SK-N-MC (cell line): ENCODE measurements around the gene ANKS1B.

Experiments
- DNase-seq: peaks from one replicate; pipeline ENCODE4 v3.0.0-alpha.2; 2011; ENCODE audit warnings: low read depth, low spot score
- H3K27ac ChIP-seq: fragments of 200-600 bp; sonication (generic); 2 replicates; pipeline ENCODE4 v1.5.1; 2016; ENCODE audit warnings: mixed run types
- H3K36me3 ChIP-seq: fragments of 200-600 bp; sonication (generic); 2 replicates; pipeline ENCODE4 v1.6.1; 2017; ENCODE audit warnings: antibody characterized with exemption, low read length, mixed read lengths; ENCODE audit not compliant: insufficient read depth
- H3K4me3 ChIP-seq: fragments of 200-600 bp; sonication (generic); 2 replicates; pipeline ENCODE4 v1.5.1; 2016
- H3K9ac ChIP-seq: fragments of 200-600 bp; sonication (generic); 2 replicates; pipeline ENCODE4 v1.8.0; 2017; ENCODE audit warnings: mixed run types, mixed read lengths; ENCODE audit not compliant: insufficient read length
- H3K9me3 ChIP-seq: fragments of 200-600 bp; sonication (generic); 2 replicates; pipeline ENCODE4 v1.6.1; 2017; ENCODE audit warnings: low read depth, mild to moderate bottlenecking, antibody characterized with exemption, low read length, moderate library complexity, mixed read lengths
- EZH2 ChIP-seq: fragments of 200-600 bp; sonication (generic); IDR thresholded peaks from one replicate; pipeline ENCODE4 v1.6.1; 2017; ENCODE audit warnings: antibody characterized with exemption
- FOXP2 ChIP-seq: optimal IDR thresholded peaks from 2 replicates; pipeline ENCODE3; 2011; ENCODE audit warnings: mild to moderate bottlenecking, moderate library complexity; ENCODE audit not compliant: insufficient read depth; ENCODE audit errors: extremely low read length, control extremely low read depth
- POLR2AphosphoS5 ChIP-seq: IDR thresholded peaks from 2 replicates; pipeline ENCODE4 v1.6.1; 2012; ENCODE audit warnings: mild to moderate bottlenecking, low read depth, low read length, borderline replicate concordance

Gene ANKS1B

GRCh38 chr12:99027055-99027393 is 957.7 kb downstream of the ANKS1B start:
- H3K9ac ChIP-seq: no peak overlapping the region
- no peak for DNase-seq

GRCh38 chr12:99026332-99027054 is 958.2 kb downstream of the ANKS1B start:
- Histone ChIP-seq H3K9me3 (no peaks in the 10 kb centered on the region), H3K4me3 (no peak overlapping the region), H3K36me3 (no peaks in the 10 kb centered on the region), H3K9ac (no peak overlapping the region), H3K27ac (no peak overlapping the region)
- TF ChIP-seq FOXP2 (no peak), EZH2 (no peak), POLR2AphosphoS5 (no peak)
- DNase-seq: no peak

More at GRCh38 chr12:99027055-99027393, 957.7 kb downstream of the ANKS1B start:
- no peak for TF ChIP-seq POLR2AphosphoS5
- TF ChIP-seq EZH2: no peak
- no peak for TF ChIP-seq FOXP2
- no peak overlapping the region for H3K4me3 ChIP-seq
- no peak overlapping the region for H3K27ac ChIP-seq
- H3K36me3 ChIP-seq: no peaks in the 10 kb centered on the region
- no peaks in the 10 kb centered on the region for H3K9me3 ChIP-seq

GRCh38 chr12:99024870-99025269 is 959.9 kb downstream of the ANKS1B start:
- H3K36me3 ChIP-seq: no peaks in the 10 kb centered on the region
- H3K9ac ChIP-seq: no peak overlapping the region
- no peak overlapping the region for H3K27ac ChIP-seq
- TF ChIP-seq POLR2AphosphoS5 (no peak), EZH2 (no peak), FOXP2 (no peak)
- H3K4me3 ChIP-seq: no peak overlapping the region
- H3K9me3 ChIP-seq: no peaks in the 10 kb centered on the region
- no peak for DNase-seq

- Histone ChIP-seq H3K9ac (no peak overlapping the region), H3K27ac (no peak overlapping the region), H3K36me3 (no peaks in the 10 kb centered on the region), H3K9me3 (no peaks in the 10 kb centered on the region), H3K4me3 (no peak overlapping the region)
- TF ChIP-seq EZH2 (no peak), POLR2AphosphoS5 (no peak), FOXP2 (no peak)
- no peak for DNase-seq
Observed at GRCh38 chr12:99024191-99024590, 960.5 kb downstream of the ANKS1B start.

DNA sequence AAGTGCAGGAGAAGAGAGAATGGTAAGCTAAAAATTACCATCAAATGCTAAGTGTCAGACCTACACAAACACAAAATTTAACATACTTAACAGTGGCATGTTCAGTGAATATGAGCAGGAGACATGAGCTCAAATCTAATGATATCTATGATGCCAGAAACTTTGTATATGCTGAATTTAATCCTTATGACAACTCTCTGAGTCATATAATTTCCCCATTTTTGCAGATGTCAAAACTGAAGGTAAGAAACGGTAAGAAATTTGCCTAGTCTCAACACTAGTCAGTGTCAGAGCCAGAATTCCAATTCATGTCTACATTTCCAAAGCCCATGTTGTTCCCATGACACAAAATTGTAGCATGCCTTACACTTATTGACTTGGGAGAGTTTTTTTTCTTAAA is 963.9 kb downstream of the ANKS1B start:
- H3K9me3 ChIP-seq: no peaks in the 10 kb centered on the region
- H3K27ac ChIP-seq: no peak overlapping the region
- TF ChIP-seq POLR2AphosphoS5 (no peak), FOXP2 (no peak), EZH2 (no peak)
- no peak for DNase-seq
- no peak overlapping the region for H3K4me3 ChIP-seq
- H3K36me3 ChIP-seq: no peaks in the 10 kb centered on the region
- no peak overlapping the region for H3K9ac ChIP-seq

DNA sequence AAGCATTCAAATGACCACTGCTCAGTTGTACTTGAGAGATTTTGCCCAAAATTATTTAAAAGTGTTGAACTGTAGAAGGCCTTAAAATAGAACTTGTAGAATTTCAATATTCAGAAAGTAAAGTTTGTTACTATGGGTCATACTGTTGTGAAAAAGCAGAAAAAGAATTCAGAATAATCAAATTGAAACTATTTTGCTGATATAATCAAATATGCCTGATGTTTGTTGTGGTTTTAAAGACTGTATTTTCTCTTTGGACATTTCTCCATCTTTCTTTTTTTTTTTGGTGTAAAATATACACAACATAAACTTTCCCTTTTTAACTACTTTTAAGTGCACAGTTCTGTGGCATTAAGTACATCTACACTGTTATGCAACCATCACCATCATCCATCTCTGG is 964.9 kb downstream of the ANKS1B start:
- no peak for DNase-seq
- TF ChIP-seq EZH2 (no peak), FOXP2 (no peak), POLR2AphosphoS5 (no peak)
- Histone ChIP-seq H3K4me3 (no peak overlapping the region), H3K27ac (no peak overlapping the region), H3K9me3 (no peaks in the 10 kb centered on the region), H3K9ac (no peak overlapping the region), H3K36me3 (no peaks in the 10 kb centered on the region)

- no peak for TF ChIP-seq EZH2
- no peak for TF ChIP-seq POLR2AphosphoS5
- Histone ChIP-seq H3K27ac (no peak overlapping the region), H3K36me3 (no peaks in the 10 kb centered on the region), H3K9ac (no peak overlapping the region), H3K4me3 (no peak overlapping the region), H3K9me3 (no peaks in the 10 kb centered on the region)
- no peak for DNase-seq
Observed at GRCh38 chr12:99017971-99018370, 966.8 kb downstream of the ANKS1B start.

- DNase-seq: no peak
- Histone ChIP-seq H3K27ac (no peak overlapping the region), H3K9ac (no peak overlapping the region), H3K9me3 (no peaks in the 10 kb centered on the region), H3K4me3 (no peak overlapping the region), H3K36me3 (no peaks in the 10 kb centered on the region)
- no peak for TF ChIP-seq POLR2AphosphoS5
- no peak for TF ChIP-seq EZH2
- TF ChIP-seq FOXP2: no peak
Observed at GRCh38 chr12:99009654-99010296, 975.0 kb downstream of the ANKS1B start.
